Measurements from ENCODE around the gene KIF20A.

- TF ChIP-seq CTCF (IDR thresholded peaks at IDR 0.05) (no peak), POLR2A (IDR thresholded peaks at IDR 0.05) (no peak)
Measured at GRCh38 chr5:138160706-138161105, 18.2 kb upstream of the KIF20A start.

Data from uterus (tissue), 2 donors.